Measurements from ENCODE around the gene HMCES.

HMCES gene, protein sequence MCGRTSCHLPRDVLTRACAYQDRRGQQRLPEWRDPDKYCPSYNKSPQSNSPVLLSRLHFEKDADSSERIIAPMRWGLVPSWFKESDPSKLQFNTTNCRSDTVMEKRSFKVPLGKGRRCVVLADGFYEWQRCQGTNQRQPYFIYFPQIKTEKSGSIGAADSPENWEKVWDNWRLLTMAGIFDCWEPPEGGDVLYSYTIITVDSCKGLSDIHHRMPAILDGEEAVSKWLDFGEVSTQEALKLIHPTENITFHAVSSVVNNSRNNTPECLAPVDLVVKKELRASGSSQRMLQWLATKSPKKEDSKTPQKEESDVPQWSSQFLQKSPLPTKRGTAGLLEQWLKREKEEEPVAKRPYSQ

DNA sequence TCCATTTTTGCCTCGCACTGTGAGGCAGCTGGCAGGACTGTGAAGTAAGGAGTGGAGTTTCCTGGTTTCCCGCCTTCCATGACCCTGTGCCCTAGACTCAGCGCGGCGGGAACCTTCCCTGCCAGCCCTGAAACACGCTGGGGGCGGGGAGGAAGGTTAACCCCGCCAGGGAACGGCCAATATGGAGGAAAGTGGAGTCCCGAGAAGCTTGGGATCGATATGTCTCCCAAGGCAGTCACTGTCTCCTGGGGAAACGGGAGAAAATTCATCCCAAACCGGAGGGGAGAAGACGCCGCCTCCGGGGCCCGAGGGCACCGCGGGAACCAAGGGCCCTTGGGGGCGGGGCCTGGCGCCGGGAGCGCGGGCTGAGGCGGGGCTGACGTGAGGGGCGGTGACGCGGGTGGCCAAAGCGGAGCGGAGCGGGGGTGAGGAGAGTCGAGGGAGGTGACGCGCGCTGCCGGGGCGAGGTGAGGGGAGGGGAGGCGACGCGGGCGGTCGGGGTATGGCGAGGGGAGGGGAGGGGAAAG is at the start of gene HMCES:
Gene HMCES, plus strand, starts transcription at position 432 of the 527 bp plus-strand sequence. CDS start 863 bp downstream, outside the sequence.
- peak; percentile 89 for DNase-seq

DNA sequence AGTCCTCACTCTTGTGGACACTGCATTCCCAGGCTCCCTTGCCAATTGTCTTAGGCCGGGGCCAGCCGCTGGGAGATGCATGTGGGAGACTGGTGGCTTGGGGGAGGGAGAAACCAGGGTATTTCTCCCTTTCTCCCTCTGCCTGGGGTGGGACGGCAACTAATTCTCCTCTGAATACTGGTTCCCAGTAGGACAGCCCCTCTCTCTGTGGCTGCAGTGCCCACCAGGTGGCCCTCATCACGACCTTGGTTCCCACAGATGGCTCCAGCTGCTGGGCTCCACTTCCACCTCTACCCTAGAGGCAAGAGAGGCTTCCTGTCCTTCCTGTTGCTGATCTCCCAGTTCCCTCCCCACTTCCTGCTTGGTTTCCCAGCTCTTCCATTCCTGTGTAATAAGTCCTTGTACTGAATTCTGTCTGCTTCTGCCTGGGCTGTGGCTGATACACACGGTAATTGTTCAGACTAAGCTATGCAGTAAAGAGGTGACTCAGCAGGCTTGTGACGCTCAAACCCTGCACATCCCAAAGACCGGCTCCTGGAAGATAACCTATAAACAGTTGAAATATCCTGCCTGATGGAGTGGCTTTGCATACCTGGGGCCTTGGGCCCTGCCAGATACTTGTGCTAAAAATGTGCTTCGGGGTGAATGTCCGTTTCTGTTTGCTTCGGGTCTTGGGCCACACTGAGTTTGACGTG is 49.6 kb upstream of the HMCES start:
- DNase-seq: no peak

DNA sequence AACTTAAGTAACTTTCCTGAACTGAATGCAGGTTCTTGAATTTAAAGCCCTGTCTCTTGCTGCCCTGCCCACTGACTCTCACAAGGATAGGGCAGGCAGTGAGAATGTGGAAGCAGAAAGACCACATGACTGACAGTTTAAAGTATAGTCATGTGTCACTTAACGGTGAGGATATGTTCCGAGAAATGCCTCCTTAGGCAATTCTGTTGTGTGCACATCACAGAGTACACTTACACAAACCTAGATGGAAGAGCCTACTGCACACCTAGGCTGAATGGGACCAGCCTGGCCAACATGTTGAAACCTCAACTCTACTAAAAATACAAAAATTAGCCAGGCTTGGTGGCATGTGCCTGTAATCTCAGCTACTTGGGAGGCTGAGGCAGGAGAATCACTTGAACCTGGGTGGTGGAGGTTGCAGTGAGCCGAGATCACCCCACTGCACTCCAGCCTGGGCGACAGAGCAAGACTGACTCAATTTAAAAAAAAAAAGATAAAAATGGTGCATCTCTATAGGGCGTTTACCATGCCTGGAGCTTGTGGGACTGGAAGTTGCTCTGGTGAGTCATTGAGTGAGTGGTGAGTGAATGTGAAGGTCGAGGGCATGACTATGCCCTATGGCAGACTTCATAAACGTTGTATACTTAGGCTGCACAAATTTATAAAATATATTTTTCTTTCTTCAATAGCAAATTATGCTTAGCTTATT is 48.2 kb upstream of the HMCES start:
- DNase-seq: no peak

DNA sequence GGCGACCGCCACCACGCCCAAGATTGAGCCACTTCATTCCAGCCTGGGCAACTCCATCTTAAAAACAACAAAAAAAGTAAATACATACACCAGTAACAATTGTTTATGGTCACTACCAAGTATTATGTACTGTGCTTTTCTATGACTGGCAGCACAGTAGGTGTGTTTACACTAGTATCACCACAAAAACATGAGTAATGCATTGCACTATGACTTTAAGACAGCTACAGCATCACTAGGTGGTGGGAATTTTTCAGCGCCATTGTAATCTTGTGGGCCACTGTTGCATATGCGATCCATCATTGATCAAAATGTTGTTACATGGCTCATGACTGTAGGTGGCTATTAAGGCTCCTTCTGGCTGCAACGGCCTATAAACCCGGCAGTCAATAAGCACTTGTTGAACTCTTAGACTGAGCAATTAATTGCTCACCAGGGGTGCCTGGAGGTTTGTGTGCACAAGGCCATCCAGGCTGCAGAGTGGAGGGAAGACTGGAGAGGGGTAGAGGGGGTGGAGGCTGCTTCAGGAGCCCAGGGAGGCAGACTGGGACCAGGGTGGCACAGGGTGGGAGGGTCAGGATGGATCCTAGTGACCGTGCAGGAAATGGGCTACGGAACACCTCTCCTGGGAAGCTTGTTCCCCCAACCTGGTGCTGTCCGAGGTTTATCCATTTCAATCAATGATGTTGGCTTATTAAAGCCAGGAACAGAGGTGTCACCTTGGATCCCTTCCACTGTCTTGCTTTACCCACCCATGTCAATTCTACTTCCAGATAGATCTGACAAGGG is 47.1 kb upstream of the HMCES start:
- no peak for DNase-seq

DNA sequence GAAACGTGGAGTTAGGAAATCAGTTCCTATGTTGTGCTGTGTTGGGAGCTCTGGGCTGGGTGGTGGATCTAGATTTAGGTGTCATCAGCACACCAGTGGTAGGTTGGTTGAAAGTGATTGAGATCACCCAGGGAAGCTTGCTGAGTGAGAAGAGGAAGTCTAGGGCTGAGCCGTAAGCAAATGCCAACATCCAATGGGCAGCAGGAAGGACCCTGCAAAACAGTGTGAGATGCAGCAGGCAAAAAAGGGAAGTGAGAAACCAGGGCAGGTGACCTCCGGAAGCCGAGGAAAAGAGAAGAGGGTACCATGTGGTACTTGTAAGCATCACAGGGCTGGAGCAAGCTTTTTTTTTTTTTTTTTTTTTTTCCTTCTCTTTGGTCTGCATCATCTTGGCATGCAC is 45.1 kb upstream of the HMCES start:
- DNase-seq: no peak

DNA sequence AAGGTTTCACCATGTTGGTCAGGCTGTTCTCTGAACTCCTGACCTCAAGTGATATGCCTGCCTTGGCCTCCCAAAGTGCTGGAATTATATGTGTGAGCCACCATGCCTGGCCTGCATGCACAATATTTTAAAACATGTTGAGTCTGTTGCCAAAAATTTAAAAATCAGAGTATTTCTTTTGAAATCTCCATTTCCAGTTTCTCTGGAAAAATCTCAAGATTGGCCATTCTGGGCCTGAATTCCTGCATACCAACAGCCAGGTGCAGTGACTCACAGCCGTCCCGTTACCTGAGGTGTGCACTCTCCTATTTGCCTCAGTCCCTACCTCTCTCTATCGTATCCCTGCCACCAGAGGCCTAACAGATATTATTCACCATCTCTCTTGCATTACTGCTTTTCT is 44.2 kb upstream of the HMCES start:
- no peak for DNase-seq

DNA sequence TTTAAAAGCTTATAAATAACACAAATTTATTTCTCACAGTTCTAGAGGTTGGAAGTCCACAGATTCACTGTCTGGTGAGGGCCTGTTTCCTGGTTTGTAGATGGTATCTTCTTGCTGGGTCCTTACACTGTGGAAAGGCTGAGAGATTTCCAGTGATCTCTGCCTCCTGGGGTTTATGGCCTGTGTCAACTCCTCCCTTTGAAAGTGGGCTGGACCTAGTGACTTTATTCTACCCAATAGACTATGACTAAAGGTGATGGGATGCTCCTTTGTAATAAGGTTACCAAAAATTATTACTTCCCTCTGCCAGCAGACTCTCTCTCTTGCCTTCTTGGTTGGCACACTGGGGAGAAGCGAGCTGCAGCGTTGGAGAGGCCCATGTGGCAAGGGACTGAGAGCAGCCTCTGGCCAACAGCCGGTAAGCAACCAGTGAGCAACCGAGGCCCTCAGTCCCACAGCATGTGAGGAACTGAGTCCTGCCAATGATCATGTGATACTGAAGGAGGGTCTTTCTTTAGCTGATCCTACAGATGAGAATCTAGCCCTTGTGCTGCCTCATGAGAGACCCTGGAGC is 43.2 kb upstream of the HMCES start:
- DNase-seq: no peak

DNA sequence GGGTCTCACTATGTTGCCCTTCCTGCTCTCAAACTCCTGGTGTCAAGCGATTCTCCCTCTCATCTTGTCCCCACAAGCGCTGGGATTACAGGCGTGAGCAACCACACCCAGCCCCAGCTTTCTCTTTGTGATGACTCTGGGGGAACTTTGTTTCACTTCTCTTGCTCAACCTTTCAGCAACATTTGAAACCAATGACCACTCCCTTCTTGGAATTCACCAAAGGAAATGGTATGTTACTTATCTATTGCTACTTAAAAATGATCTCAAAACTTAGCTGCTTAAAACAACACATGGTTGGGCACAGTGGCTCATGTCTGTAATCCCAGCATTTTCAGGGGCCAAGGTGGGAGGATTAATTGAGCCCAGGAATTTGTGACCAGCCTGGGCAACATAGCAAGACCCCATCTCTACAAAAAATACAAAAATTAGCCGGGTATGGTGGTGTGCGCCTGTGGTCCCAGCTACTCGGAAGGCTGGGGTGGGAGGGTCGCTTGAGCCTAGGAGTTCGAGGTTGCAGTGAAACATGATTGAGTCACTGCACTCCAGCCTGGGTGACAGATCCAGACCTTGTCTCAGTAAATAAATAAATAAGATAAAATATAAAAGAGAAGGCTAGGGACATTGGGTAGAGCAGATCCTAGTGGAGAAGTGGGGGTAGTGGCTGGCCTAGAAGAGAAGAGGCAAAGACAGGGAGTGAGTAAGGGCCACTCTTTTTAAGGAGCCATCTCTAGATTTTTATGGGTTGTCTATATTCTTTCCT is 39.5 kb upstream of the HMCES start:
- DNase-seq: no peak

DNA sequence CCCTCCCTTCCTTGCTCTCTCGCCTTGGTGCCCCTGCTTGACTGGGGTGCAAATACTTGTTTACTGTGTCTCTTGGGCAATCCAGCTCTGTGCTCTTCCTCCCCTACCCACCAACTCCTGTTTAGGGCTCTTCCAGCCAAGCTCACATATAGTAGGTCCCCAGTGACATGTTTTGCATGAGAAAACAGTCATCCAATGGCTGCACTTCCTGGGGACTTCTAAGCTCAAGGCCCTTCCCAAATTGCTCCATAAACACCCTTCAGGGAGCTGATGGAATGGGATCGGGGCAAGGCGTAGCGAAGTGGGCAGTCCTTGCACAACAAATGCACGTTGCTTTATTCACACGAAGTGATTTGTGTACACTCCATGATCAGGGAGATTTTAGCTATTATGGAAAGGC is 38.7 kb upstream of the HMCES start:
- no peak for DNase-seq

DNA sequence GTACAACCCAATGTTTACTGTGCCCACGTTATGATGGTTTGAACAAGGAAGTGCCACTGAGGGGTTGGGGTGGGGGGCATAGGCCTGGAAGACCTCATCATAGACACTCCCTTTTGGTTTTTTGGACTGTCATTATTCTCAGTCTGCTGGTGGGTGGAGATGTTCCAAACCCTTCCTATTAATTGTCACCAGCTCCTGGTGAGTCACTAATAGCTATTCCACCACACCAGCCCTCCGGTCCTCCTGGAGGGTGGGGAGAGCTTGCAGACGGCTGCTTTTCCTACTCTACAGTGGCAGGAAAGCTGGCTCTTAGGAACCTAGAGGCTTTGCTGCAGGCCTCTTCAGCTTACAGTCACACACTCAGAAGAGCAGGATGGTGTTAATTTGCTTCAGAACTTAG is 38.2 kb upstream of the HMCES start:
- no peak for DNase-seq

DNA sequence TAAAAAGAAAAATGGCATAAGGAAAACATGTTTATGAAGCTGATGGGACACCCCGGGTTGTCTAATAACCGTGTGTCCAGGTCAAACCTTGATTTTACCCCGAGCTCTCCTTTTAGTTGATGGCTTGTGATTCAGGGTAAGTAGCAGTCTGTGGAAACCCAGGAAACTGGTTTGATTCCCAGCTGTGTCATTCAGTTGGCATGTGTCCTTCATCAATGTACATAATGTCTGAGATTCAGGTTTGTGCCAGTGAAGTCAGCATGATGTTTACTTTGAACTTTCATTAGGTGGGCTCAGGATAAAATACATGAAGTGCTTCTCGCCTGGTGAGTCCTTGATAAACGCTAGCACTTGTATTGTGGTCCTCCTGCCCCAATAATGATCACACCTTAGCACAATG is 33.5 kb upstream of the HMCES start:
- no peak for DNase-seq

DNA sequence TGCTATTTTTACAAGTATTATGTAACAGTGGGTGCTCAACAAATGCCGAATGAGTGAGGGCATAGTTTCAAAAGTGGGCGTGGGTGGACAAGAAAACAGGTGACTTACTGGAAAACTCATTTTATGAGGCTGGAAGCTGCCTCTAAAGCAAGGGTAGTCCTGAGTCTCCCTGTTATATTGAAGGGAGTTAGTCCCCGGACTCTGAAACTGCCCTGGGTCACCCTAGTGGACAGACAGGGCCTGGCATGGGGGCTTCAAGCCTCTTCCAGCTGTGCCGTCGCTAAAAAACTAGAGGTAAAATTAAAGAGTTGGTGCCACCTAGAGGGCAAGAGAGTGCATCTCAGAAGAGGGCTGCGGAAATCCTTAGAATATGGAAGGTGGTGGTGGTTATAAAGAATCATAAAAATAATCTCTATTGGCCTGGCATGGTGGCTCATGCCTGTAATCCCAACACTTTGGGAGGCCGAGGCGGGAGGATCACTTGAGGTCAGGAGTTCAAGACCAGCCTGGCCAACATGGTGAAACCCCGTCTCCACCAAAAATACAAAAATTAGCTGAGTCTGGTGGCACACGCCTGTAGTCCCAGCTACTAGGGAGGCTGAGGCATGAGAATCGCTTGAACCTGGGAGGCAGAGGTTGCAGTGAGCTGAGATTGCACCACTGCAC is 32.9 kb upstream of the HMCES start:
- peak; percentile 87 for DNase-seq

DNA sequence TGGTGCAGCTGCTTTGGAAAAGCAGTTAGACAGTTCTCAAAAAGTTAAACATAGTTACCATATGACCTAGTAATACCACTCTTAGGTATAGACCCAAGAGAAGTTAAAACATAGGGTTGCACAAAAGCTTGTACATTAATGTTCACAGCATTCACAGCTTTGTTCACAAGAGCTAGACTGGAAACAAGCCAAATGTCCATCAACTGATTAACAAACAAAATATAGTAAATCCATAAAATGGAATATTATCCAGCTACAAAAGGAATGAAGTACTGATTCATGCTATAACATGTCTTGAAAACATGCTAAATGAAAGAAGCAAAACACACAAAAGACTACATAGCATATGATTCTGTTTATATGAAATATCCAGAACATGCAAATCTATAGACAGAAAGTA is 32.0 kb upstream of the HMCES start:
- no peak for DNase-seq

DNA sequence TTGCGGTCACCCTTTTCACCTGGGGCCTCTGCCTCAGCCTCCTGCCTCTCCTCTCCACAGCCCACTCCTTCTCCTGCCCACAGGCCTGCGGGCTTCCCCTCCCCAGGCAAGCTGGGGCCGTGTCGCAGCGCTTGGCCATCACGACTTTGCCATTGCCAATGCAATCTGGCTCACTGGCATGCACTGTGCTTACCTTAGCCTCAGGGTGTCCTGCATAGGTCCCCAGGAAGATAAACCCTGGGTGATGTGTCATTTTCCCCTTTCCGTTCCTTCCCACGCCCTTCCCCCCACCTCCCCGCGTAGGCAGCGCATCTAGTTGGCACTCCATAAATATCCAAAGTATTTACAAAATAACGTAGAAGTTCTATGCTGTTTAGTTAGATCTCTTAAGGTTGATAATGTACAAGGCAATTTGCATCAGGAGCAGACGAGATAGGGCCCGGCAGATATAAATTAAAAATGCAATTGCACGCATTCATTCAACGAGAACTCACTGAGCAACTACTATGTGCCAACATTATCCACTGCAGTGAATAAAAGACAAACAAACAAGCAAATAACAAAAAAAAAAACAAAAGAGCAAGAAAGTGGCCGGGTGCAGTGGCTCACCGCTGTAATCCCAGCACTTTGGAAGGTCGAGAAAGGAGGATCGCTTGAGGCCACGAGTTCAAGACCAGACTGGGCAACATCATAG is 30.2 kb upstream of the HMCES start:
- DNase-seq: no peak

DNA sequence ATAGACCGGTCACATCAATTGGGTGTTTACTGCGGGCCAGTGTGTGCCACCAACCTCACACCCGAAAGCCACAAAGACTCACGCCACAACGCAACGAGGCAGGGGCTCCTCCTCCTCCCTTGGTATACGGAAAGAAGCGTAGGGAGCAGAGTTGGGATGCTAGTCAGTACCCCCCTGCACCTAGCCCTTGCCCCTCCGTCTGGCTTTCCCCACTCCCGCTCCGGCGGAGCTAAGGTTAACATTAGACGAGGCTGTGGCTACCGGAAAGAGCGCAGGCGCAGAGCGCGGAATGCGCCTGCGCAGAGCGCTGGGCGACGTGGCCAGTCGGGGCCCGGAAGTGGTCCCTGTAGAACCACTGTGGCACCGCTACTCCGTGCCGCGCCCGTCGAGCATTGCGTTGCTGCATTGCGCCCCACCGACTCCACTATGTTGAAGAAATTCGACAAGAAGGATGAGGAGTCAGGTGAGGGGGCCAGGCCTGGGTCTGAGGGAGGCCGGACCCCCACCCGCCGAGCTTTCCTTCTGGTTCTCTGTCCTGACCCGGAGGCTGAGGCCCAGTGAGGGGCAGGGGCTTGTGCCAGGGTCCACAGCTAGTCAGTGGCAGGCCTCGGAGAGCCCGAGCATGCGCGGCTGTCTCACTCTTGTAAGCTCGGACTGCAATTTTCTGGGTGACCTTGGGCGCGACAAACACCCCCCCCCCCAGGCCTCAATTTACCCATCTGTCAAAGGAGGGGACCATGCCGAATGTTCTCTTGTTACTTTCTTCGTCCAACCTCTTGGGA is 29.2 kb upstream of the HMCES start, which contains the start of gene COPG1:
Gene COPG1, plus strand, starts transcription at position 323 of the 782 bp plus-strand sequence. Its CDS starts 104 bp downstream, at position 427.
- peak; percentile 89 for DNase-seq

DNA sequence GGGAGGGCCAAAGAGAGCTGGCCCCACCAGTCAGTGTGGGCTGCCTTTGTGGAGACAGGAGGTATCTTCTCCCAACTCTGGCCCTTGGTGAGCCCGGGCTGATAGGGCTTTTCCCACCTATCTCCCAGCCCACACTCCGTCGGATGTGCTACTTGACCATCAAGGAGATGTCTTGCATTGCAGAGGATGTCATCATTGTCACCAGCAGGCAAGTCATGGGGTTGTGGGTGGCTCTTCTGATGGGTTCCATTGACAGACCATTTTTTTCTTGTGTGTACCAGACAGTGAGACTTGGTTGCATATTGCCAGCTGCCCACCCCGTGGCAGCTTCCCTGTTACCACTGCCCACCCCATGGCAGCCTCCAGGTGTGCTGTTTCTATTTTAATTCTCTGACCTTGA is 25.9 kb upstream of the HMCES start:
- DNase-seq: no peak

DNA sequence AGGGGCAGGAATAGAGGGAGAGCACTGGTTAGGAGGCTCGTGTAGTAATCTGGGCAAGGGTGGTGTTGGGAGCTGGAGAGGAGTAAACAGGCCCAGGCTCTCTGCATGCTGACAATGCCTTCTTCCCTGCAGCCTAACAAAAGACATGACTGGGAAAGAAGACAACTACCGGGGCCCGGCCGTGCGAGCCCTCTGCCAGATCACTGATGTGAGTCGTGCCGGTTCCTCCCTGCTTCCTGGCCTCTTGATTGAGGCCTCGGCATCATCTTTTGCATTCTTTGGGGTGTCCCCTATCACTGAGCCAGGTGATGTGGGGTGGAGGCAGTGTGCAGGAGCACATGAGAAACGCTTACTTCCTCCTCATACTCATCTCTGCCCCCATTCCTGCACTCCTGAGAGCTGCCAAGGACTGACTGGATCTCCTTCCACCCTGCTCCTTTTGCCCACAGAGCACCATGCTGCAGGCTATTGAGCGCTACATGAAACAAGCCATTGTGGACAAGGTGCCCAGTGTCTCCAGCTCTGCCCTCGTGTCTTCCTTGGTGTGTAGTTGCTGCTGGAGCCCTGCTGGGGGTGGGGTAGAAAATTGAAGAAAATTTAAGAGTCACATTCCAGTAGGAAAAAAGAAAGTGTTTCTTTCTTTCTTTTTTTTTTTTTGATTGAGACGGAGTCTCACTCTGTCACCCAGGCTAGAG is 24.0 kb upstream of the HMCES start:
- DNase-seq: no peak

DNA sequence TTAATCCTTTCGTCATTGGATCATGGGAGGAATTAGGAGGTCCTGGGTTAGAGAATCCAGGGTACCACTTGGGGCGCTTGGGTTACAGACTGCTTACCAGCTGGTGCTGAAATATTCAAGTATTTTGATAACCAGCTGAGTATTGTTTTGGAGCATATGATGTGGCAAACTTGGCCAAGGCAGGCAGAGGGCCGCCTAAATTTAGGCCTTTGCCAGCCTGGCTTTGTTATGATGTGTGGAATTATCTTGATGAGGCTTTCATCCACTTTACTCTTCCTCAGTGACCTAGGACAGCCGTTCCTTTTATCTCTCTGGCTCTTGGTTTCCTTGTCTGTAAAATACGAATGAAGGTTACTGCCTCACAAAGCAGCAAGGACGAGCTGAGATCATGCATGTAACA is 22.4 kb upstream of the HMCES start:
- DNase-seq: no peak

DNA sequence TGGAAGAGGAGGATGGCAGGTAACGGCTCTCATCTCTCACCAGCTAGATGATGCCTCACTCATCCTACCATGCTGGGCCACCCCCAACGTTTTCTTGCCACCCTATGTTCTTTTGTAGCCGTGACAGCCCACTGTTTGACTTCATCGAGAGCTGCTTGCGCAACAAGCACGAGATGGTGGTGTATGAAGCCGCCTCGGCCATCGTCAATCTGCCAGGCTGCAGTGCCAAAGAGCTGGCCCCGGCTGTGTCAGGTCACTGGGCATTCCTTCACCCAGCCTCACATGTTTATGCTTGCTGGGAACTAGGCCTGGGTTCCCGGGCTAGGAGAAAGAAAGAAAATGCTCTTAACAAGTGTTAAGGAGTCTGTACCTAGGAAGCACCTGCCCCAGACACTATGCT is 21.1 kb upstream of the HMCES start:
- no peak for DNase-seq

Data from NCI-H1092 treated with DMSO at 0.1 percent for 48 hours (cell line).